GM12891 (cell line): ENCODE results near the gene MTREX.

Experiments used
- POLR2A ChIP-seq: IDR thresholded peaks from 2 replicates; pipeline ENCODE4 v1.6.1; 2011; ENCODE audit warnings: low read depth, low read length, control low read depth
- POLR2AphosphoS5 ChIP-seq: IDR thresholded peaks from 2 replicates; pipeline ENCODE4 v1.6.1; 2011; ENCODE audit warnings: low read depth, low read length, control low read depth
- POU2F2 ChIP-seq: IDR thresholded peaks from 2 replicates; pipeline ENCODE4 v1.6.1; 2011; ENCODE audit warnings: low read depth, mild to moderate bottlenecking, control low read depth, low read length, moderate library complexity
- SPI1 ChIP-seq: IDR thresholded peaks from 2 replicates; pipeline ENCODE4 v1.6.1; 2011; ENCODE audit warnings: low read depth, low read length, control low read depth
- TAF1 ChIP-seq: IDR thresholded peaks from 2 replicates; pipeline ENCODE4 v1.6.1; 2011; ENCODE audit warnings: low read depth, low read length, control low read depth

- TF ChIP-seq POLR2A, result no peak
- TF ChIP-seq POLR2AphosphoS5, result no peak
- no peak for TF ChIP-seq POU2F2
- TF ChIP-seq TAF1, result no peak
- no peak for TF ChIP-seq SPI1
Observed at GRCh38 chr5:55391707-55392106, 83.9 kb downstream of the MTREX start.
